ENCODE measurements around the gene ENDOD1.

The ENDOD1 gene

DNA sequence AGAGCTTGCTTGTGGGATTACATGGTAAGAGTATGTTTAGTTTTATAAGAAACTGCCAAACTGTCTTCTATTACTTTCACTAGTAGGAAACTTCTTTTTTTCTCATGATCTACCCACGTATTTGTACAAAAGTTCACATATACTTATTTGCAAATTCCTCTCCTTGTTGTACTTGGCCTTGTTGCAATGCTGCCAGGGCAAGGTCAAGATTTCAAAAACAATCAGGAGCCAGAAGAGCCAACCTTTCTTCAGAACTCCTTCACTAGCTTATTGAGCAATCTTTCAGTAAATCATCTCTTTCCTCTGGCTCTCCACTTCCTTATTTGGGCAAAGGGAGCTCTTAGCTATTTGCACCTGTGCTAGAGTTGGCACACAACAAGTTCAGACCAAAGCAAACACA, 13.2 kb upstream of the ENDOD1 start:
- DNase-seq (ENCODE audit: low read depth, low spot score): peak; percentile 84

DNA sequence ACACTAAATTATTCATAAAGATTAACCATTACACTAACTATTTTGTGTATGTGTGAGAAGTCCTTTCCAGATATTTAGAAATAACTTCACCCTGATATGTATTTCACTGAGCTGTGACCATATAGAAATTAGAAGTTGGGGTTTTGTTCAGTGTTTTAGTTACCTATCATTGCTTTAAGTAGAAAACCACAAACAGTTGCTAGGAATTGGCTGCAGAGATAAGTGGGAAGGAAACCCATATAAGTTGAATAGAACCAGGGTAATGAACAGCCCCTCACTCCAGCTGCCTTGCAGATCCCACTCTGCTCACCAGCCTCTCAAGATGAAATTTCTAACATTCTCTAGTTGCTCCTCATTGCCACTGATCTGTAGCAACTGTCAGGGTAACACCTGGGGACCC, 12.7 kb upstream of the ENDOD1 start:
- DNase-seq (ENCODE audit: low read depth, low spot score): no peak

GRCh38 chr11:95078526-95078925, 11.1 kb upstream of the ENDOD1 start:
- no peak for DNase-seq (ENCODE audit: low read depth, low spot score)

DNA sequence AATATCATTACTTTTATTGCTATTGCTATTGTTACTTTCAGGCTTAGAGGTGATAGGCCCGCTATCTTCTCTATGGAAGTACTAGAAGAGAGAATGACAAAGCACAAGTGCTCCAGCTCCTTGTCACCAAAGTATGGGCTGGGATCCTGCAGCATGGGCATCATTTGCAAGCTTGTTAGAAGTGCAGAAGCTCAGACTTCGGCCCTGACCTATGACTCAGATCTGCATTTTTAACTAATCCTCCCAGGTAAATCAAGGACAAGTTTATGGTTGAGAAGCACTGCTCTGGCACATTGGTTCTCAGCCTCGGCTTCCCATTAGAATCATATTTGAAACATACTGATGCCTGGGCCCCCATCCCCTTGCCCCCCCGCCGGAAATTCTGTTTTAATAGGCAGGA, 8.6 kb upstream of the ENDOD1 start:
- DNase-seq (ENCODE audit: low read depth, low spot score): no peak

- DNase-seq (ENCODE audit: low read depth, low spot score): peak; percentile 35
These were observed 8.2 kb upstream of the ENDOD1 start for GRCh38 chr11:95081412-95081811.

DNA sequence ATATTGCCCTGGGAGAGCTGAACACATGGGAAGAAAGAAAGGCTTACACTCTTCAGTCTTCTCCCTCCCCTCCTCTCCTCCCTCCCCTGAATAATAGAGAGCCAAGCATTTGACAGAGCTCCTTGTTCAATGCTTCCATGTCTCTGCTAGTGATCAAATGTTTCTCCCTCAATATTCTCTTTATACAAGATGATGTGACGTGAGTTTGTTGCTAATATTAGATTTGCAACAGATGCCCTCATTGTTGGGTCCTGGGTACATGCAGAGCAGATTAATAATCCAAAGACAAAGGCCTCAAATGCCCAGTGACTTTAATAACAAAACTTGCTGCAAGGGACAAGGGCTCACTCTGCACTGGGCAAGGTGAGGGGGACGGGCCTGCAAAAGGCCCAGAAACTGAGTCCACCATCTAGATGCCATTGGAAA, 7.1 kb upstream of the ENDOD1 start:
- no peak for DNase-seq (ENCODE audit: low read depth, low spot score)

DNA sequence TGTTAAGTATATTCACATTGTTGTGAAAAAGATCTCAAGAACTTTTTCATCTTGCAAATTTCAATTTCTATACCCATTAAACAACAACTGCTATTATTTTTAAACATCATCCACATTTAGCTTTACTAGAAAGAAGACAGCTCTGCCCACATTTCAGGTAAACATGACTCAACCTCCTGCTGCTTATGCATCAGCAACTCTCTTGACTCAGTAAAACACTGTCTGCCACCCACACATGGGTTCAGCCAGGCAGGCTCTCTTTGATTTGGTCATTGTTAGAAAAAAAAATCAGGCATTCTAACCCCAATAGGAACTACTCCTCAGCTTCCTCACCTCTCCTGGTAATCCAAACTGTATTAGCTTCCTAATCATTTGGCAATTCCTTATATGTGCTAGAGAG, 5.1 kb upstream of the ENDOD1 start:
- DNase-seq (ENCODE audit: low read depth, low spot score): peak; percentile 39

GRCh38 chr11:95085117-95085816, 4.4 kb upstream of the ENDOD1 start:
- no peak for DNase-seq (ENCODE audit: low read depth, low spot score)

GRCh38 chr11:95086151-95086550, 3.5 kb upstream of the ENDOD1 start:
- DNase-seq (ENCODE audit: low read depth, low spot score): no peak

DNA sequence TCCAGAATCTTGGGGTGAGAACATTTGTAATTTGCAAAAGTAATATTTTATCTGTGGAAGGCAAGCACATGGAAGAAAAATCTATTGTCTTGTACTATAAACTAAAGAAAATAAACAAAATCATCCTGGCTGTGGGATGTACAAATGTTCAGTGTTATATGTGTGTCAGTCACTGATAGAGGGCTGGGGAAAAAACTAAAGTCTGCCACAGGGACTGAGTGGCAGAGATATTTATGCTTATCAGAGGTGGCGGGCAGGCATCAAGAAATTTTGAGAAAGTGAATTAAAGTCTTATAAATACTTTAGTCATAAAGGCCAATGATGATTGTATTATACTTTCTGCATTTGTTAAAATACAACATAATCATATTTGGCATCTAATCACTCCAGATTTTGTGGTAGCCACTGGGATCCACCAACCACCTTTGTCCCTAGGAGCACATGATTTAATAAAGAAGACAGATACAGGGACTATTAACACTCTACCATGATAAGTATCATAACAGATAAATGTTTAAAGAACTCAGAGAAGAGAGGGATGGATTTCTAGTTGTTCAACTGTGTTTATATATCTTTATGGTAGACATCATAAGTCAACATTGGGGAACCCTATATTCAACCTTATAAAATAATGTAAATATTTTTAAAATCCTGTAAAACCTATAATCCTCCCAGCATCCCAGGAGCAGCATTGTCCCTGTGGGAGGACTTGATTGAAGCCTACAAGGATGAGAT, 2.6 kb upstream of the ENDOD1 start:
- DNase-seq (ENCODE audit: low read depth, low spot score): no peak

DNA sequence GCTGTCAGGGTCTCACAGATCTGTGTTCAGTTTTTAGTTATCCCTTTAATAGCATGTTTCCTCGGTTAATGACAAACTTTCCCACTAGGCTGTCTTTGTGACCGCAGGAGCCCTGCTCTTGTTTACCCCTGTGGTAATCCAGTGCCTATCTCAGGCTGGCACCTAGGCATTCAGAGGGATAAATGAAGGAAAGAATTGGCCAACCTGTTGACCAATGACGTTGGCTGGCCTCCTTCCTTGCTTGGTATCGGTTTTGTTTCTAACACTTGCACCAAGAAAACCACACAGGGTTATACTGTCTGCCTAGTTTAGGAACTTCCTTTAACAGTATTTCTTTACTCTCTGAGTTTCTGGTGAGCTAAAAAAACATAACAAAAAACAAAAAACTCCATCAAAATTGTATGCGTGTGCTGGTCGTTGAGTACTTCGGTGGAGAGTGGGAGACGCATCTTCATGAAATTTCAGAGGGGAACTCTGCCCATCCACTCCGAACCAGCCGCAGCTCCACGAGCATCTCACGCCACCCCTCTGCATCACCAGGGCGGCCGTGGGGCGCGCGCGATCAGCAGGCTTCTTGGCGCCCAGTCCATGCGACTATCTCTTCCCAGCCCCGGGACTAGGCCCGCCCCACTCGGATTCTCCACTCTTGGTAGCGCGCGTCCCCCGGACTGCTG, 563 bp upstream of the ENDOD1 start:
- DNase-seq (ENCODE audit: low read depth, low spot score): no peak

DNA sequence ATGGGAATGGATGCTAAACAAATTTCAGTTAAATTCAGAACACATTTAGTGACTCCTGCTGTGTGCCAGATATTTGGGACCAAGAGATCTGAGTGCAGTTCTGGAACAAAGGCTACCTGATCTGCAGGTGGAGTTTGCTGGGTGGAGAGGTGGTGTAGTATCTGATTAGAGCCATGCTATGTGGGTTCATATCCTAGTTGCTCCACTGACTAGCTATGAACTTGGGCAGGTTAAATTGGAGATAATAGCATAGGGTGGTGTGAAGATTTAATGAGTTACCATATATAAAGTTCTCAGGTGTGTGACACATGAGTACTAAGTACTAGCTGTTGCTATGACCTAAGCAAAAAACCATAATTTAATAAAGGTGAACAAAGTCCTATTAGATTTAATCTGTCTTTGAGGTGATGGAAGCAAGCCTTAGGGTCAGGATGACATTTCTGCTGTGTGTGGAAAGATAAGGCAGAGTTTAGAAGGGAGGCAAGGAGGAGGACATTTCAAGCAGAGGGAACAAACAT, 2.1 kb downstream of the ENDOD1 start:
- DNase-seq (ENCODE audit: low read depth, low spot score): no peak

DNA sequence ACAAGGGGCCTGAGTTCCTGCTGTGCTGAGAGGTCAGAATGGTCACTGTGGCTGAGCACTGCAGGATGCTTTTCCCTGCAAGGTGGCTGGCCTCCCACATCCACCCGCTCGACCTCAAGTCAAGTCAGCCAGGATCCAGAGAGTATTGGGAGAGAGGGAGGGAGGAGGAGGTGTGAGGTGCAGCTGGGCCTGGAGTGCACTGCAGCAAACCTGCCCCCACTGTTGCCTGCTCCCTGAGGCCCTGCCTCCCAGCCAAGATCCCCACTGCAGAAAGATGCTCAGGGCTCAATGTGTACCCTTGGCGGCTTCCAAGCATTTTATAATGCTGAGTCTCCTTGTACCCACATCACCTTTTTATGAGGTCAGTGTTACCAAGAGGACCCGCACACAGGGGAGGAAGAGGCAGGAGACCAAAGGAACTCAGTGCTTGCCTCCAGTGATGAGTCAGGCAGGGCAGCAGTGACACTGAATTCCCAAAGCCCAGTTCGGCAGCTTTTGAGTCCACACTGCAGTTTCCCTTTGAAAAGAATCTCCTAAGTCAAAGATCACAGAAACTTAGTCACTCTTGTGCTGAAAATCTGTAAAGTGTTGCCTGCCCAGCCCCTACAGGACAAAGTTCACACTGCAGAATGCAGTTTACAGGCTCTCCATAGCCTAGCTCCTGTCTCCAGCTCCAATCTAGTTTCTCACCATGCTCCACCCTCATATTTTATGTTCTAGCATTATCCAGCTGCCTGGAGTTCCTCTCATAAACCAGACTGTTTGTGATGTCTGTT, 3.1 kb downstream of the ENDOD1 start:
- peak; percentile 59 for DNase-seq (ENCODE audit: low read depth, low spot score)

- no peak for DNase-seq (ENCODE audit: low read depth, low spot score)
These were observed 3.9 kb downstream of the ENDOD1 start for GRCh38 chr11:95093548-95093947.

- peak; percentile 78 for DNase-seq (ENCODE audit: low read depth, low spot score)
These were observed 6.4 kb downstream of the ENDOD1 start for GRCh38 chr11:95095858-95096587.

- no peak for DNase-seq (ENCODE audit: low read depth, low spot score)
These were observed 7.6 kb downstream of the ENDOD1 start for GRCh38 chr11:95097209-95097608.

- DNase-seq (ENCODE audit: low read depth, low spot score): no peak
These were observed 9.2 kb downstream of the ENDOD1 start for GRCh38 chr11:95098826-95099225.

DNA sequence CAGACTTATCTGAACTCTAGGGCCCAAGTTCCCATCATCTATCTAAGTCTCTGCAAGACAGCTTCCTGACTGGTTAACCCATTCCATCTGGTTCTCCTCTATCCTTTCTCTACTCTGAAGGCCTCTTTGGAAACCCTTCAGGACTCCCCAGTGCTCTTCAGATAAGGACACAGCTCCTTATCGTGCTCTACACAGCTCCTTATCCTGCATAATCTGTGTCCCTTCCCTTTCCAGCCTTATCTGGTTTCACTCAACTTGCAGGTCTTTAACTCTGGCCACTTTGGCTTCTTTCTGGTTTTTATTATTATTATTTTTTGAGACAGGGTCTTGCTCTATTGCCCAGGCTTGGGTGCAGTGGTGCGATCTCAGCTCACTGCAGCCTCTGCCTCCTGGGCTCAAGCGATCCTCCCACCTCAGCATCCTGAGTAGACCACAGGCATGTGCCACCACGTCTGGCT, 10.6 kb downstream of the ENDOD1 start:
- no peak for DNase-seq (ENCODE audit: low read depth, low spot score)

- no peak for DNase-seq (ENCODE audit: low read depth, low spot score)
These were observed 11.3 kb downstream of the ENDOD1 start for GRCh38 chr11:95100856-95101507.

GRCh38 chr11:95101935-95102334, 12.3 kb downstream of the ENDOD1 start:
- DNase-seq (ENCODE audit: low read depth, low spot score): no peak

All from astrocyte of the hippocampus (primary cell).